Measurements from ENCODE around the gene NT5E.

NT5E gene

GRCh38 chr6:85443349-85444117 lies 6.3 kb upstream of the NT5E start:
- DNase-seq (ENCODE audit: low read depth in 2 of 2): no peak
- TF ChIP-seq, protein P1, sequence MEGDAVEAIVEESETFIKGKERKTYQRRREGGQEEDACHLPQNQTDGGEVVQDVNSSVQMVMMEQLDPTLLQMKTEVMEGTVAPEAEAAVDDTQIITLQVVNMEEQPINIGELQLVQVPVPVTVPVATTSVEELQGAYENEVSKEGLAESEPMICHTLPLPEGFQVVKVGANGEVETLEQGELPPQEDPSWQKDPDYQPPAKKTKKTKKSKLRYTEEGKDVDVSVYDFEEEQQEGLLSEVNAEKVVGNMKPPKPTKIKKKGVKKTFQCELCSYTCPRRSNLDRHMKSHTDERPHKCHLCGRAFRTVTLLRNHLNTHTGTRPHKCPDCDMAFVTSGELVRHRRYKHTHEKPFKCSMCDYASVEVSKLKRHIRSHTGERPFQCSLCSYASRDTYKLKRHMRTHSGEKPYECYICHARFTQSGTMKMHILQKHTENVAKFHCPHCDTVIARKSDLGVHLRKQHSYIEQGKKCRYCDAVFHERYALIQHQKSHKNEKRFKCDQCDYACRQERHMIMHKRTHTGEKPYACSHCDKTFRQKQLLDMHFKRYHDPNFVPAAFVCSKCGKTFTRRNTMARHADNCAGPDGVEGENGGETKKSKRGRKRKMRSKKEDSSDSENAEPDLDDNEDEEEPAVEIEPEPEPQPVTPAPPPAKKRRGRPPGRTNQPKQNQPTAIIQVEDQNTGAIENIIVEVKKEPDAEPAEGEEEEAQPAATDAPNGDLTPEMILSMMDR (IDR thresholded peaks at IDR 0.05; ENCODE audit: low read depth, low read length): no peak
- H3K4me3 ChIP-seq (replicated peaks in 1 of 2; ENCODE audit: low read depth in 2 of 2, low read length in 2 of 2): no peak overlapping the region

GRCh38 chr6:85449388-85449817 lies 480 bp upstream of the NT5E start:
- TF ChIP-seq, protein P1 (IDR thresholded peaks at IDR 0.05; ENCODE audit: low read depth, low read length): no peak
- DNase-seq (ENCODE audit: low read depth in 2 of 2): peak; percentile 74 to 84
- peak overlapping the region; percentile 82 to 87 for H3K4me3 ChIP-seq (replicated peaks in 1 of 2; ENCODE audit: low read depth in 2 of 2, low read length in 2 of 2)

DNA sequence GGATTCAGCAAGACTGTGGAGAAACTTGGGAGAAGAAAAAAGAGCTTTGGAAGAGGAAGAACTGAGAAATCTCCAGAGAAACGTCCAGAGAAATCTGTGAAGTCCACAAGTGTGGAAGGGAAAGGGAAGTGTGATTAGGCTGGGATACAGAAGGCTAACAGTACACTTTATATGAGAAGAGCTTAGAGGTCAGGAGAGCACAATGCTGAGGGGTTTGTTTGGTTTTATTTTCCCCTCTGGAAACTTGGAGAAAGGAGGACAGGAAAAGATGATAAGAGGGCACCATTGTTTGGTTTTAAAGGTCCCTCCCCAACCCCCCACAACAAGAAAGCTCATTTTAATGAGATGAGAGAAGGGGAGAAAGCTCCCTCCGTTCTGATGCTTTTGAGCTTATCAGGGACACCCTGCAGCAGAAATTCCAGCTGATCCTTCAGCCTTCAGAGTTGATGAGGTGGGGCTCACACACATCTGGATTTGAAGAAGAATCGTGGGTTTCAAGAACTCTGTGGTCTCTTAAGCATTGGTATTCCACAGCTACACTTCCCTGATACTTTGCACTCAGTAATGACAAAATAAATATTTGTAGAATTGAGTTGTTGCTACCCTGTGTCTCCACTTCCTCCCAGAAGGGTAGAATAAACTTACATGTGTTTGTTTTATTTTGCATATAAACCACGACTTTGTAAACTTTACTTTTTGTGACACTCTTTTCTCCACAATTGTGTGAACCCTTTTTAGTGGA lies 1.9 kb downstream of the NT5E start:
- DNase-seq (ENCODE audit: low read depth in 2 of 2): no peak
- TF ChIP-seq, protein P1 (IDR thresholded peaks at IDR 0.05; ENCODE audit: low read depth, low read length): no peak
- peak overlapping the region; percentile 82 to 87 for H3K4me3 ChIP-seq (replicated peaks in 1 of 2; ENCODE audit: low read depth in 2 of 2, low read length in 2 of 2)

DNA sequence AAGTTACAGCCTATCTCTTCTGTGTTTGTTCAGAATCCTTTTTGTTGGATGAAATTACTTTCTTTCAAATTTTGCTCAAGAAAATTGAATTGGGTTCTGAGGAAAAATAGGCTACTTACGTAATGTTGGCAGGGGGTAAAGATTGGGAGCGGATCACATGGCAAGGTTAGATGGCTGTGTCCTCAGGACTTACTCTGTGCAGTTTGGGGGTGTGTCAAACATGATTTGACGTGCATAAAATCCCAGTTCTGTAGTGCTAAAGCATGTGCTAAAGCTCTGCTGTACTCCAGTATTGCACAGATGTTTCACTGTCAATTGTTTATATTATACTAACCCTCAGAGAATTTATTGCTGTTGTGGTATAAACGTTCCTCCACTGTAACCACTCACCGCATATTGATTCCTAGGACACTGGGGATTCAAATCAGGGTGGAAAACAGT lies 2.6 kb downstream of the NT5E start:
- H3K4me3 ChIP-seq (replicated peaks in 1 of 2; ENCODE audit: low read depth in 2 of 2, low read length in 2 of 2): peak overlapping the region in 1 of 2 donors; percentile 82
- TF ChIP-seq, protein P1 (IDR thresholded peaks at IDR 0.05; ENCODE audit: low read depth, low read length): no peak

DNA sequence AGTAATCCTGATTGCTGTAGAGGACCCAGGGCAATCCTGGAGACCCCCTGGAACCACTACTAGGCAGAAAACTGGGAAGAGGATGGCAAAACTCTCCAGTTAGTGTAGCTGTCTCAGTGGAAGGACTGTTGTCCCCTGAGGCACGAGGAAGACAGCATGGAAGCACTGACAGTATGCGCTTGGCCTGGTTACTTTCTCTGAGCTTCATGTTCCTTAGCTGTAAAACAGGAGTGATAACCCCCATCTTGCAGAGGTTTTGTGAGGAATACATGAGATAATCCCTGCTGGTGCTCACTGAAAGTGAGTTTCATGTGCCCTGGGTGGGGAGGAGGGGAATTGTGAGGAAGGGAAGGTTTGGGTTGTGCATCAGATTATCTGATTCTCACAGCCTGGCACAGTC lies 3.2 kb downstream of the NT5E start:
- H3K4me3 ChIP-seq (replicated peaks in 1 of 2; ENCODE audit: low read depth in 2 of 2, low read length in 2 of 2): peak overlapping the region in 1 of 2 donors; percentile 82
- DNase-seq (ENCODE audit: low read depth in 2 of 2): no peak
- TF ChIP-seq, protein P1 (IDR thresholded peaks at IDR 0.05; ENCODE audit: low read depth, low read length): no peak

More for the DNA sequence above, 2.6 kb downstream of the NT5E start:
- peak; percentile 59 to 67 for DNase-seq (ENCODE audit: low read depth in 2 of 2)

- TF ChIP-seq, protein P1 (IDR thresholded peaks at IDR 0.05; ENCODE audit: low read depth, low read length): no peak
- no peak for DNase-seq (ENCODE audit: low read depth in 2 of 2)
- H3K4me3 ChIP-seq (replicated peaks in 1 of 2; ENCODE audit: low read depth in 2 of 2, low read length in 2 of 2): peak overlapping the region in 1 of 2 donors; percentile 7
These were observed 3.6 kb downstream of the NT5E start for GRCh38 chr6:85453490-85453889.
